Type B pancreatic cell (in vitro differentiated cells): ENCODE results near the gene SH3GL3. TPM values are rescaled to one million over a fixed set of nuclear protein-coding genes. Genes with fewer than 3 reads are reported as not detected.

ENCODE experiments used
- DNase-seq: peaks from one replicate; pipeline ENCODE4 v3.0.0; 2021; ENCODE audit warnings: mixed read lengths; ENCODE audit not compliant: unreplicated experiment; ENCODE audit errors: extremely low spot score
- H3K27ac Mint-ChIP-seq: 2 replicates; pipeline ENCODE4 v1.8.0; 2021; ENCODE audit warnings: mild to moderate bottlenecking, mixed read lengths
- H3K27me3 Mint-ChIP-seq: 2 replicates; pipeline ENCODE4 v1.8.0; 2021; ENCODE audit warnings: mixed read lengths
- H3K36me3 Mint-ChIP-seq: 2 replicates; pipeline ENCODE4 v1.8.0; 2021; ENCODE audit warnings: mixed read lengths
- H3K4me1 Mint-ChIP-seq: one replicate; pipeline ENCODE4 v1.8.0; 2021; ENCODE audit warnings: mixed read lengths; ENCODE audit not compliant: unreplicated experiment
- H3K4me3 Mint-ChIP-seq: 2 replicates; pipeline ENCODE4 v1.8.0; 2021; ENCODE audit warnings: mild to moderate bottlenecking, mixed read lengths
- H3K9me3 Mint-ChIP-seq: 2 replicates; pipeline ENCODE4 v1.8.0; 2021; ENCODE audit warnings: mixed read lengths
- CTCF ChIP-seq: fragments of 200-600 bp; sonication (generic); conservative IDR thresholded peaks from 2 replicates; pipeline ENCODE4 v1.5.0; 2021; ENCODE audit warnings: antibody characterized with exemption, mild to moderate bottlenecking
- total RNA-seq: library from RNA; stranded (reverse); gene quantifications from 2 replicates; pipeline ENCODE4 v1.2.1, GENCODE V29; 2021; ENCODE audit warnings: low replicate concordance

The SH3GL3 gene
- total RNA-seq, 1 donor from 2014 or later, result 10.0 TPM

GRCh38 chr15:83462026-83462425, 14.9 kb downstream of the SH3GL3 start:
- no peak for TF ChIP-seq CTCF
- Mint-ChIP-seq H3K4me3 (no peak overlapping the region), H3K9me3 (peaks cover 4% of the 10 kb centered on the region), H3K36me3 (no peaks in the 10 kb centered on the region), H3K27ac (no peak overlapping the region), H3K27me3 (no peaks in the 10 kb centered on the region), H3K4me1 (peaks cover 20% of the 10 kb centered on the region)
- DNase-seq, result no peak

DNA sequence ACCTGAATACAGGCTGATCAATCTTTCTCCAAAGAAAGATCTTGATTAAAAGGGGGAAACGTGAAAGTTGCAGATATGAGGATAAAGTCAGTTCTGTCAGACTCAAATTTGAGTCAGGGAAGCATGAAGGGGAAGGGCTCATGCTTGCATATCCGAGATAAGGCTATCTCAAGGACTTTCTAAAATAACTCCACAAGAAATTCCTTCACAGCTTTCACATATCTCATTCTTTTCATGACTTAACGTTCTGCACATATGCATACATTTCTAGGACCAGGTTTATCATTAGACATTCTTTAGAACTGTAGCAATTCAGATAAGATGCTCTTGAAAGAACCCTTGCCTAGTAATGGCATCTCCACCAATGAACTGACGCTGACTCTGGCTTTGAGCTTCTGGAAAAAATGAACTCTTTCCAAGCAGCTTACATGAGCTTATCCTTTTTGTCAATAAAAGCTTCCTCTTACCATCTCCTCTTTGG, 15.9 kb downstream of the SH3GL3 start:
- Mint-ChIP-seq H3K36me3 (no peaks in the 10 kb centered on the region), H3K27ac (no peak overlapping the region), H3K27me3 (no peaks in the 10 kb centered on the region), H3K4me3 (no peak overlapping the region), H3K9me3 (peaks cover 4% of the 10 kb centered on the region), H3K4me1 (peaks cover 12% of the 10 kb centered on the region)
- TF ChIP-seq CTCF, result no peak
- no peak for DNase-seq

DNA sequence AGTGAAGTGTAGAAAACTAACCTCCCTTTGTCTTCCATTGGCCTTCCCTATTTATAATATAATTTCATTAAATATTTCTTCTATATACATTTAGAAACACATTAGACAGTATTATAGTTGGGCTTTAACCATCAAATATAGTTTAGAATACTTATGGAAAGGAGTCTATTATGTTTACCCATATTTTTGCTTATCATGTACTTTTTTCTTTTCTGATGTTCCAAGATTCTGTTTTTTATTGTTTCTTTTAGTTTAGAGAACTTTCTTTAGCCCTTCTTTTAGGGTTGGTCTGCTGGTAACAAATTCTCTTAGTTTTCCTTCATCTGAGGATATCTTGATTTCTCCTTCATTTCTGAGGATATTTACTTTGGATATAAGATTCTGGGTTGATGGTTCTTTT, 23.7 kb downstream of the SH3GL3 start:
- no peaks in the 10 kb centered on the region for H3K36me3 Mint-ChIP-seq
- H3K9me3 Mint-ChIP-seq, result no peaks in the 10 kb centered on the region
- H3K27me3 Mint-ChIP-seq, result no peaks in the 10 kb centered on the region

GRCh38 chr15:83471307-83471866, 24.2 kb downstream of the SH3GL3 start:
- Mint-ChIP-seq H3K4me1 (no peaks in the 10 kb centered on the region), H3K4me3 (no peak overlapping the region), H3K36me3 (no peaks in the 10 kb centered on the region), H3K9me3 (no peaks in the 10 kb centered on the region), H3K27ac (no peak overlapping the region), H3K27me3 (no peaks in the 10 kb centered on the region)
- TF ChIP-seq CTCF, result no peak
- no peak for DNase-seq

More for the DNA sequence above, 23.7 kb downstream of the SH3GL3 start:
- no peak for TF ChIP-seq CTCF
- H3K27ac Mint-ChIP-seq, result no peak overlapping the region
- no peak overlapping the region for H3K4me3 Mint-ChIP-seq
- no peak for DNase-seq
- no peaks in the 10 kb centered on the region for H3K4me1 Mint-ChIP-seq

GRCh38 chr15:83472151-83472550, 25.0 kb downstream of the SH3GL3 start:
- no peak for TF ChIP-seq CTCF
- Mint-ChIP-seq H3K36me3 (no peaks in the 10 kb centered on the region), H3K27ac (no peak overlapping the region), H3K4me1 (no peaks in the 10 kb centered on the region), H3K27me3 (no peaks in the 10 kb centered on the region), H3K4me3 (no peak overlapping the region), H3K9me3 (no peaks in the 10 kb centered on the region)
- no peak for DNase-seq

DNA sequence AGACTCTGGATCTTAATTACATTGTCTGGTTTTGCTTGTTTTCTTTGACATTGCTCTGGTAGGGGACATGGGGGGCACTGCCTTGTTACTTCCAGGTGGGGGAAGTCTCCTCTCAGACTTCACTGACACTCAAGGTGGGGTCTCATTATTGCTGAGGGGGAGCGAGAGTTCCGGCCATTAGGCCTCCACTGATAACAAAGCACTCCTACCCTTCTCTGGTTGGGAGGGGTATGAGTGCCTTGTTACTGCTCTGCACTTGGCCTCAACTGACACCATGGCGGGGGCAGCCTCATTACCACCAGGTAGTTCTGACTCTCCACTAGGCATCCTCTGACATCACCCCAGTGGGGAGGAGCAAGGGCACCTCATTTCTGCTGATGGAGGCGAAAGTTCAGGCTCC, 25.7 kb downstream of the SH3GL3 start:
- H3K36me3 Mint-ChIP-seq, result no peaks in the 10 kb centered on the region
- no peak overlapping the region for H3K4me3 Mint-ChIP-seq
- no peak for DNase-seq
- H3K27ac Mint-ChIP-seq, result no peak overlapping the region
- H3K27me3 Mint-ChIP-seq, result no peaks in the 10 kb centered on the region
- TF ChIP-seq CTCF, result no peak
- H3K4me1 Mint-ChIP-seq, result no peaks in the 10 kb centered on the region
- no peaks in the 10 kb centered on the region for H3K9me3 Mint-ChIP-seq
